Measurements from ENCODE around the gene SRRT. TPM values are rescaled to one million over a fixed set of nuclear protein-coding genes. Genes with fewer than 3 reads are reported as not detected.
A peak's percentile ranks its signal among the peaks of the same experiment; 100 is the strongest.

Gene SRRT
- total RNA-seq, 1 donor = 50.1 TPM

- TF ChIP-seq CTCF (IDR thresholded peaks at IDR 0.05; ENCODE audit: insufficient read depth, low read depth, low read length) = no peak
- H3K4me3 ChIP-seq (ENCODE audit: low read depth, low read length) = no peak overlapping the region
- no peak for DNase-seq (ENCODE audit: low read depth)
These were observed 9.5 kb upstream of the SRRT start for GRCh38 chr7:100865372-100865911.

GRCh38 chr7:100865938-100866728 lies 8.8 kb upstream of the SRRT start:
- TF ChIP-seq CTCF (IDR thresholded peaks at IDR 0.05; ENCODE audit: insufficient read depth, low read depth, low read length) = no peak
- no peak for DNase-seq (ENCODE audit: low read depth)
- H3K4me3 ChIP-seq (ENCODE audit: low read depth, low read length) = no peak overlapping the region

DNA sequence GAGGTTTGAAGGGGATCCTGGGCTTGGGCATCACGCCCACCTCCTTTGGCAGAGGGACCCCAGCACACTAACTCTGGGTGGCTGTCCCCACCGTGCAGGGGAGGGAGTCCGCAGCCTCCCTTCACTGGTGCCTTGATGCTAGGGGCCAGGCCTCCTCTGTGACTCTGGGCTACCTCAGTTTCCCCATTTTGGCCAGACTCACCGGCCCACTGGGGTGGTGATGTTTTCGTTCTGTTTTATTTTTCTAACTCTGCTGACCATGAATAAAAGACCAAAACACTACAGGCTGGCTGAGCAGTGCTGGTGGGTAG lies 8.2 kb upstream of the SRRT start:
- H3K4me3 ChIP-seq (ENCODE audit: low read depth, low read length) = peak overlapping the region; percentile 87
- TF ChIP-seq CTCF (IDR thresholded peaks at IDR 0.05; ENCODE audit: insufficient read depth, low read depth, low read length) = no peak
- DNase-seq (ENCODE audit: low read depth) = no peak

- no peak for TF ChIP-seq CTCF (IDR thresholded peaks at IDR 0.05; ENCODE audit: insufficient read depth, low read depth, low read length)
- H3K4me3 ChIP-seq (ENCODE audit: low read depth, low read length) = peak within 1 kb of the TSS; percentile 87
These were observed 7.7 kb upstream of the SRRT start, which contains the start of gene TRIP6 for GRCh38 chr7:100867040-100867775. Gene TRIP6, plus strand, starts transcription at chr7:100867387. Its CDS starts 111 bp downstream, at chr7:100867498.

GRCh38 chr7:100867776-100868485 lies 7.0 kb upstream of the SRRT start:
- no peak for DNase-seq (ENCODE audit: low read depth)
- TF ChIP-seq CTCF (IDR thresholded peaks at IDR 0.05; ENCODE audit: insufficient read depth, low read depth, low read length) = no peak
- H3K4me3 ChIP-seq (ENCODE audit: low read depth, low read length) = peak overlapping the region; percentile 87

More at GRCh38 chr7:100867040-100867775, 7.7 kb upstream of the SRRT start, which contains the start of gene TRIP6:
- peak; percentile 93 for DNase-seq (ENCODE audit: low read depth)

DNA sequence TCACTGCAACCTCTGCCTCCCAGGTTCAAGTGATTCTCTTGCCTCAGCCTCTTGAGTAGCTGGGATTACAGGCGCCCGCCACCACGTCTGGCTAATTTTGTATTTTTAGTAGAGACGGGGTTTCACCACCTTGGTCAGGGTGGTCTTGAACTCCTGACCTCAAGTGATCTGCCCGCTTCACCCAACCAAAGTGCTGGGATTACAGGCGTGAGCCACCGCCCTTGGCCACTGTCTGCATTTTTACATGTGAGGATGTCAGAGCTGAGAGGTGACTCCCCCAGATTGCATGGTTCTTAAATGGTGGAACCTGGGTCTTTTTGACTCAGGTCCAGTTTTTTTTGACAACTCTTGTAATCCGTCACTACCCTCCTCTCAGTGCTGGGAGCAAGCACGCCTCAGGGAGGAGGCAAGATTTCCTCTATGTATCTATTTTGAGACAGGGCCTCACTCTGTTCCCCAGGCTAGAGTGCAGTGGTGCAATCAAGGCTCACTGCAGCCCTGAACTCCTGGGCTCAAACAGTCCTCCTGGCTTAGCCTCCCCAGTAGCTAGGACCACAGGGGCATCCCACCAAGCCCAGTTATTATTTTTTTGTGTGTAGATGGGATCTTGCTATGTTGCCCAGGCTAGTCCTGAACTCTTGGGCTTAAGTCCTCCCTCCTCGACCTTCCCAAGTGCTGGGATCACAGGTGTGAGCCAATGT lies 1.2 kb upstream of the SRRT start:
- DNase-seq (ENCODE audit: low read depth) = no peak
- no peak overlapping the region for H3K4me3 ChIP-seq (ENCODE audit: low read depth, low read length)
- no peak for TF ChIP-seq CTCF (IDR thresholded peaks at IDR 0.05; ENCODE audit: insufficient read depth, low read depth, low read length)
